ENCODE data around the gene CD14. TPM values are rescaled to one million over a fixed set of nuclear protein-coding genes. Genes with fewer than 3 reads are reported as not detected.
A peak's percentile ranks its signal among the peaks of the same experiment; 100 is the strongest.

The CD14 gene
- total RNA-seq, 1 experiment from 2014 or later = 0.79 TPM

- Mint-ChIP-seq H3K4me1 (ENCODE audit: insufficient read depth, unreplicated experiment) (no peaks in the 10 kb centered on the region), H3K36me3 (ENCODE audit: insufficient read depth, unreplicated experiment) (no peaks in the 10 kb centered on the region), H3K27ac (ENCODE audit: low read depth, unreplicated experiment) (no peak overlapping the region), H3K4me3 (ENCODE audit: unreplicated experiment) (no peak overlapping the region), H3K27me3 (ENCODE audit: insufficient read depth, unreplicated experiment) (no peaks in the 10 kb centered on the region), H3K9me3 (ENCODE audit: unreplicated experiment) (no peaks in the 10 kb centered on the region)
- ChIA-PET CTCF (interaction anchor here (0.9 kb wide), 1 partner anchor 46 kb away, joined by 5 read pairs; no protein-coding TSS in a partner anchor), POLR2A (interaction anchor here (0.6 kb wide), 2 partner anchors 11 to 13 kb away, joined by 3 read pairs; partner anchors contain the start of gene CD14)
- no peak for DNase-seq (ENCODE audit: unreplicated experiment)
- intact Hi-C loops (cut with micrococcal nuclease) = no loop called here
- BruUV-seq (replicated peaks) = no TSS peak
- TF ChIP-seq, protein P1, sequence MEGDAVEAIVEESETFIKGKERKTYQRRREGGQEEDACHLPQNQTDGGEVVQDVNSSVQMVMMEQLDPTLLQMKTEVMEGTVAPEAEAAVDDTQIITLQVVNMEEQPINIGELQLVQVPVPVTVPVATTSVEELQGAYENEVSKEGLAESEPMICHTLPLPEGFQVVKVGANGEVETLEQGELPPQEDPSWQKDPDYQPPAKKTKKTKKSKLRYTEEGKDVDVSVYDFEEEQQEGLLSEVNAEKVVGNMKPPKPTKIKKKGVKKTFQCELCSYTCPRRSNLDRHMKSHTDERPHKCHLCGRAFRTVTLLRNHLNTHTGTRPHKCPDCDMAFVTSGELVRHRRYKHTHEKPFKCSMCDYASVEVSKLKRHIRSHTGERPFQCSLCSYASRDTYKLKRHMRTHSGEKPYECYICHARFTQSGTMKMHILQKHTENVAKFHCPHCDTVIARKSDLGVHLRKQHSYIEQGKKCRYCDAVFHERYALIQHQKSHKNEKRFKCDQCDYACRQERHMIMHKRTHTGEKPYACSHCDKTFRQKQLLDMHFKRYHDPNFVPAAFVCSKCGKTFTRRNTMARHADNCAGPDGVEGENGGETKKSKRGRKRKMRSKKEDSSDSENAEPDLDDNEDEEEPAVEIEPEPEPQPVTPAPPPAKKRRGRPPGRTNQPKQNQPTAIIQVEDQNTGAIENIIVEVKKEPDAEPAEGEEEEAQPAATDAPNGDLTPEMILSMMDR (IDR thresholded peaks at IDR 0.05; ENCODE audit: unreplicated experiment) = no peak
Observed at GRCh38 chr5:140622301-140622700, 10.7 kb downstream of the CD14 start.

- peaks cover 22% of the 10 kb centered on the region for H3K4me1 Mint-ChIP-seq (ENCODE audit: insufficient read depth, unreplicated experiment)
- DNase-seq (ENCODE audit: unreplicated experiment) = no peak
- peaks cover 5% of the 10 kb centered on the region for H3K36me3 Mint-ChIP-seq (ENCODE audit: insufficient read depth, unreplicated experiment)
- intact Hi-C loops (cut with micrococcal nuclease) = no loop called here
- H3K27me3 Mint-ChIP-seq (ENCODE audit: insufficient read depth, unreplicated experiment) = no peaks in the 10 kb centered on the region
- TF ChIP-seq, protein P1 (IDR thresholded peaks at IDR 0.05; ENCODE audit: unreplicated experiment) = no peak
- ChIA-PET CTCF (interaction anchor here (0.7 kb wide), 1 partner anchor 40 kb away, joined by 4 read pairs; no protein-coding TSS in a partner anchor), POLR2A (interaction anchor here (0.7 to 0.9 kb wide), 3 partner anchors 13 to 46 kb away, joined by 3 to 4 read pairs (median 3); no protein-coding TSS in a partner anchor)
- no peaks in the 10 kb centered on the region for H3K9me3 Mint-ChIP-seq (ENCODE audit: unreplicated experiment)
- H3K27ac Mint-ChIP-seq (ENCODE audit: low read depth, unreplicated experiment) = no peak overlapping the region
- BruUV-seq (replicated peaks) = no TSS peak
- H3K4me3 Mint-ChIP-seq (ENCODE audit: unreplicated experiment) = no peak overlapping the region
Observed at GRCh38 chr5:140611020-140611521, 21.9 kb downstream of the CD14 start.

DNA sequence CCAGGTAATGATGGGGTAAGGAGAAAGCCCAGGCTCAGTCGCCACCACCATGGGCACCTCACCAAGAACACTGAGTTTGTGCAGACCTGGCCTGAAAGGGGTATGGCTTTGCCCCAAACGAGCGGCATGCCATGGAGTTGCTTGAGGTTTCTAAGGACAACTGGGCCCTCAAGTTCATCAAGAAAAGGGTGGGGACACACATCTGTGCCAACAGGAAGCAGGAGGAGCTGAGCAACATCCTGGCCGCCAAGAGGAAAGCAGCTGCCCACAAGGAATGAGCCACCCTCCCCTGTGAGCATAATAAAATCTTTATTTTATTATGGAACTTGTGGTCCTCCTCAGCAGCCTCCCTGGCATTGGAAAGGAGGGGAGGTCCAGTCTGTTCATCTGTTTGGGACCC lies 23.8 kb downstream of the CD14 start:
- POLR2A ChIA-PET = interaction anchor here (0.7 to 4.3 kb wide), 7 partner anchors 10 to 52 kb away, joined by 3 to 22 read pairs (median 7); partner anchors contain the start of genes APBB3, IK, NDUFA2 and SLC35A4
- CTCF ChIA-PET = interaction anchor here (0.6 kb wide), 1 partner anchor 61 kb away, joined by 4 read pairs; the partner anchor contains the start of gene EIF4EBP3
- Mint-ChIP-seq H3K4me3 (ENCODE audit: unreplicated experiment) (no peak overlapping the region), H3K4me1 (ENCODE audit: insufficient read depth, unreplicated experiment) (peaks cover 29% of the 10 kb centered on the region), H3K27ac (ENCODE audit: low read depth, unreplicated experiment) (peak overlapping the region; percentile 32), H3K36me3 (ENCODE audit: insufficient read depth, unreplicated experiment) (peaks cover 11% of the 10 kb centered on the region), H3K27me3 (ENCODE audit: insufficient read depth, unreplicated experiment) (no peaks in the 10 kb centered on the region), H3K9me3 (ENCODE audit: unreplicated experiment) (no peaks in the 10 kb centered on the region)
- TF ChIP-seq, protein P1 (IDR thresholded peaks at IDR 0.05; ENCODE audit: unreplicated experiment) = no peak
- intact Hi-C loops (cut with micrococcal nuclease) = no loop called here
- peak; percentile 77 for DNase-seq (ENCODE audit: unreplicated experiment)
- no TSS peak for BruUV-seq (replicated peaks)

- TF ChIP-seq, protein P1 (IDR thresholded peaks at IDR 0.05; ENCODE audit: unreplicated experiment) = no peak
- no peak for DNase-seq (ENCODE audit: unreplicated experiment)
- CTCF ChIA-PET = interaction anchor here (0.6 to 0.8 kb wide), 2 partner anchors 61 kb away, joined by 3 to 4 read pairs; partner anchors contain the start of gene EIF4EBP3
- peaks cover 30% of the 10 kb centered on the region for H3K4me1 Mint-ChIP-seq (ENCODE audit: insufficient read depth, unreplicated experiment)
- no peaks in the 10 kb centered on the region for H3K9me3 Mint-ChIP-seq (ENCODE audit: unreplicated experiment)
- peak overlapping the region; percentile 32 for H3K27ac Mint-ChIP-seq (ENCODE audit: low read depth, unreplicated experiment)
- POLR2A ChIA-PET = interaction anchor here (1.3 to 4.3 kb wide), 6 partner anchors 10 to 51 kb away, joined by 5 to 22 read pairs (median 8); partner anchors contain the start of genes APBB3, IK, NDUFA2 and SLC35A4
- no peak overlapping the region for H3K4me3 Mint-ChIP-seq (ENCODE audit: unreplicated experiment)
- H3K27me3 Mint-ChIP-seq (ENCODE audit: insufficient read depth, unreplicated experiment) = no peaks in the 10 kb centered on the region
- intact Hi-C loops (cut with micrococcal nuclease) = no loop called here
- no TSS peak for BruUV-seq (replicated peaks)
- H3K36me3 Mint-ChIP-seq (ENCODE audit: insufficient read depth, unreplicated experiment) = peaks cover 11% of the 10 kb centered on the region
Observed at GRCh38 chr5:140608722-140609121, 24.3 kb downstream of the CD14 start.
